Stimulated activated CD4-positive, alpha-beta T cell treated with anti-CD3 and anti-CD28 coated beads, Interleukin-12 subunit alpha, Interleukin-12 subunit beta, amount 100 ng/mL, for 48 hours (primary cell): Measurements from ENCODE around the gene TNK2.
"Not testable (repeated sequence)": the region's sequence is repeated elsewhere in the genome, so short reads cannot be mapped to it uniquely, and the experiment has no call there.

Source experiments
- DNase-seq, 3 donors: peaks; one replicate each; pipeline ENCODE4 v3.0.0-alpha.2; 2020; ENCODE audit warnings: low read depth in 2 of 3, low spot score in 1 of 3

TNK2 gene

GRCh38 chr3:195824425-195825190 is 83.7 kb downstream of the TNK2 start:
- not testable (repeated sequence) for DNase-seq

- no peak for DNase-seq
These were observed 84.4 kb downstream of the TNK2 start for GRCh38 chr3:195823999-195824398.

- no peak for DNase-seq
These were observed 85.1 kb downstream of the TNK2 start for GRCh38 chr3:195823280-195823679.

GRCh38 chr3:195822131-195822696 is 86.1 kb downstream of the TNK2 start:
- DNase-seq: no peak

GRCh38 chr3:195821403-195822130 is 86.8 kb downstream of the TNK2 start:
- DNase-seq: no peak

GRCh38 chr3:195820901-195821300 is 87.5 kb downstream of the TNK2 start:
- DNase-seq: no peak

- DNase-seq: no peak
These were observed 88.2 kb downstream of the TNK2 start for GRCh38 chr3:195820186-195820585.

- no peak for DNase-seq
These were observed 90.0 kb downstream of the TNK2 start for GRCh38 chr3:195818301-195818700.

- no peak for DNase-seq
These were observed 90.7 kb downstream of the TNK2 start for GRCh38 chr3:195817578-195818135.

GRCh38 chr3:195816276-195816913 is 92.0 kb downstream of the TNK2 start:
- not testable (repeated sequence) for DNase-seq

GRCh38 chr3:195815169-195815771 is 93.1 kb downstream of the TNK2 start:
- DNase-seq: no peak

GRCh38 chr3:195813916-195814640 is 94.3 kb downstream of the TNK2 start:
- DNase-seq: no peak
